ENCODE results near the gene SCLY. TPM values are rescaled to one million over a fixed set of nuclear protein-coding genes. Genes with fewer than 3 reads are reported as not detected.
"Not testable (repeated sequence)": the region's sequence is repeated elsewhere in the genome, so short reads cannot be mapped to it uniquely, and the experiment has no call there.

SCLY gene
- polyA plus RNA-seq, 2 donors: 6.3 to 6.6 TPM

GRCh38 chr2:238065071-238065846 lies 4.5 kb downstream of the SCLY start:
- H3K36me3 ChIP-seq (ENCODE audit: control insufficient read depth in 2 of 2, insufficient read depth in 2 of 2, low read length in 1 of 2): peaks cover 3 to 10% of the 10 kb centered on the region in 2 donors

GRCh38 chr2:238066218-238066617 lies 5.4 kb downstream of the SCLY start:
- Histone ChIP-seq H3K27me3 (ENCODE audit: control insufficient read depth in 1 of 2, insufficient read depth in 2 of 2, low read length in 2 of 2) (no peaks in the 10 kb centered on the region), H3K9me3 (ENCODE audit: control insufficient read depth in 2 of 2, insufficient read depth in 1 of 2, low read depth in 1 of 2, low read length in 1 of 2) (no peaks in the 10 kb centered on the region), H3K4me1 (ENCODE audit: control insufficient read depth in 2 of 2, insufficient read depth in 2 of 2, low read length in 1 of 2) (no peaks in the 10 kb centered on the region), H3K27ac (ENCODE audit: low read depth in 2 of 2, low read length in 1 of 2) (no peak overlapping the region), H3K4me3 (ENCODE audit: low read depth in 1 of 2, low read length in 2 of 2) (no peak overlapping the region), H3K36me3 (ENCODE audit: control insufficient read depth in 2 of 2, insufficient read depth in 2 of 2, low read length in 1 of 2) (peaks cover 3 to 10% of the 10 kb centered on the region in 2 donors)
- 87 to 90% methylated on average over 9 of the region's 9 CpGs for WGBS, 2 donors

More at GRCh38 chr2:238065071-238065846, 4.5 kb downstream of the SCLY start:
- no peaks in the 10 kb centered on the region for H3K27me3 ChIP-seq (ENCODE audit: control insufficient read depth in 1 of 2, insufficient read depth in 2 of 2, low read length in 2 of 2)
- H3K4me1 ChIP-seq (ENCODE audit: control insufficient read depth in 2 of 2, insufficient read depth in 2 of 2, low read length in 1 of 2): no peaks in the 10 kb centered on the region
- no peaks in the 10 kb centered on the region for H3K9me3 ChIP-seq (ENCODE audit: control insufficient read depth in 2 of 2, insufficient read depth in 1 of 2, low read depth in 1 of 2, low read length in 1 of 2)
- H3K4me3 ChIP-seq (ENCODE audit: low read depth in 1 of 2, low read length in 2 of 2): no peak overlapping the region
- no peak overlapping the region for H3K27ac ChIP-seq (ENCODE audit: low read depth in 2 of 2, low read length in 1 of 2)
- 79 to 86% methylated on average over 18 of the region's 18 CpGs for WGBS, 2 donors

GRCh38 chr2:238066718-238067117 lies 5.9 kb downstream of the SCLY start:
- 95 to 96% methylated on average over 7 of the region's 7 CpGs for WGBS, 2 donors
- not testable (repeated sequence) for H3K27ac ChIP-seq (ENCODE audit: low read depth in 2 of 2, low read length in 1 of 2); H3K9me3 ChIP-seq (ENCODE audit: control insufficient read depth in 2 of 2, insufficient read depth in 1 of 2, low read depth in 1 of 2, low read length in 1 of 2); H3K36me3 ChIP-seq (ENCODE audit: control insufficient read depth in 2 of 2, insufficient read depth in 2 of 2, low read length in 1 of 2); H3K4me1 ChIP-seq (ENCODE audit: control insufficient read depth in 2 of 2, insufficient read depth in 2 of 2, low read length in 1 of 2); H3K27me3 ChIP-seq (ENCODE audit: control insufficient read depth in 1 of 2, insufficient read depth in 2 of 2, low read length in 2 of 2); H3K4me3 ChIP-seq (ENCODE audit: low read depth in 1 of 2, low read length in 2 of 2)

- no peaks in the 10 kb centered on the region for H3K27me3 ChIP-seq (ENCODE audit: control insufficient read depth in 1 of 2, insufficient read depth in 2 of 2, low read length in 2 of 2)
- no peak overlapping the region for H3K27ac ChIP-seq (ENCODE audit: low read depth in 2 of 2, low read length in 1 of 2)
- H3K9me3 ChIP-seq (ENCODE audit: control insufficient read depth in 2 of 2, insufficient read depth in 1 of 2, low read depth in 1 of 2, low read length in 1 of 2): no peaks in the 10 kb centered on the region
- H3K36me3 ChIP-seq (ENCODE audit: control insufficient read depth in 2 of 2, insufficient read depth in 2 of 2, low read length in 1 of 2): peaks cover 3 to 10% of the 10 kb centered on the region in 2 donors
- H3K4me3 ChIP-seq (ENCODE audit: low read depth in 1 of 2, low read length in 2 of 2): no peak overlapping the region
- H3K4me1 ChIP-seq (ENCODE audit: control insufficient read depth in 2 of 2, insufficient read depth in 2 of 2, low read length in 1 of 2): no peaks in the 10 kb centered on the region
- WGBS, 2 donors: 91 to 93% methylated on average over 7 of the region's 7 CpGs
These were observed 7.1 kb downstream of the SCLY start for GRCh38 chr2:238067939-238068338.

GRCh38 chr2:238069021-238069709 lies 8.4 kb downstream of the SCLY start:
- WGBS, 2 donors: 83 to 90% methylated on average over 10 of the region's 10 CpGs
- Histone ChIP-seq H3K9me3 (ENCODE audit: control insufficient read depth in 2 of 2, insufficient read depth in 1 of 2, low read depth in 1 of 2, low read length in 1 of 2) (no peaks in the 10 kb centered on the region), H3K27ac (ENCODE audit: low read depth in 2 of 2, low read length in 1 of 2) (no peak overlapping the region), H3K4me1 (ENCODE audit: control insufficient read depth in 2 of 2, insufficient read depth in 2 of 2, low read length in 1 of 2) (no peaks in the 10 kb centered on the region), H3K36me3 (ENCODE audit: control insufficient read depth in 2 of 2, insufficient read depth in 2 of 2, low read length in 1 of 2) (peaks cover 3 to 10% of the 10 kb centered on the region in 2 donors), H3K4me3 (ENCODE audit: low read depth in 1 of 2, low read length in 2 of 2) (no peak overlapping the region), H3K27me3 (ENCODE audit: control insufficient read depth in 1 of 2, insufficient read depth in 2 of 2, low read length in 2 of 2) (no peaks in the 10 kb centered on the region)

GRCh38 chr2:238069877-238070276 lies 9.1 kb downstream of the SCLY start:
- Histone ChIP-seq H3K27me3 (ENCODE audit: control insufficient read depth in 1 of 2, insufficient read depth in 2 of 2, low read length in 2 of 2) (no peaks in the 10 kb centered on the region), H3K36me3 (ENCODE audit: control insufficient read depth in 2 of 2, insufficient read depth in 2 of 2, low read length in 1 of 2) (peaks cover 3 to 10% of the 10 kb centered on the region in 2 donors), H3K4me1 (ENCODE audit: control insufficient read depth in 2 of 2, insufficient read depth in 2 of 2, low read length in 1 of 2) (no peaks in the 10 kb centered on the region), H3K27ac (ENCODE audit: low read depth in 2 of 2, low read length in 1 of 2) (no peak overlapping the region), H3K4me3 (ENCODE audit: low read depth in 1 of 2, low read length in 2 of 2) (no peak overlapping the region), H3K9me3 (ENCODE audit: control insufficient read depth in 2 of 2, insufficient read depth in 1 of 2, low read depth in 1 of 2, low read length in 1 of 2) (no peaks in the 10 kb centered on the region)
- WGBS, 2 donors: 90 to 94% methylated on average over 9 of the region's 9 CpGs

- Histone ChIP-seq H3K36me3 (ENCODE audit: control insufficient read depth in 2 of 2, insufficient read depth in 2 of 2, low read length in 1 of 2) (no peaks in the 10 kb centered on the region), H3K4me1 (ENCODE audit: control insufficient read depth in 2 of 2, insufficient read depth in 2 of 2, low read length in 1 of 2) (no peaks in the 10 kb centered on the region), H3K27ac (ENCODE audit: low read depth in 2 of 2, low read length in 1 of 2) (no peak overlapping the region), H3K4me3 (ENCODE audit: low read depth in 1 of 2, low read length in 2 of 2) (no peak overlapping the region), H3K9me3 (ENCODE audit: control insufficient read depth in 2 of 2, insufficient read depth in 1 of 2, low read depth in 1 of 2, low read length in 1 of 2) (no peaks in the 10 kb centered on the region), H3K27me3 (ENCODE audit: control insufficient read depth in 1 of 2, insufficient read depth in 2 of 2, low read length in 2 of 2) (no peaks in the 10 kb centered on the region)
These were observed 14.6 kb downstream of the SCLY start for GRCh38 chr2:238075397-238075796.

GRCh38 chr2:238077292-238077691 lies 16.5 kb downstream of the SCLY start:
- Histone ChIP-seq H3K27me3 (ENCODE audit: control insufficient read depth in 1 of 2, insufficient read depth in 2 of 2, low read length in 2 of 2) (no peaks in the 10 kb centered on the region), H3K4me3 (ENCODE audit: low read depth in 1 of 2, low read length in 2 of 2) (no peak overlapping the region), H3K36me3 (ENCODE audit: control insufficient read depth in 2 of 2, insufficient read depth in 2 of 2, low read length in 1 of 2) (peaks cover 0 to 6% of the 10 kb centered on the region in 2 donors), H3K27ac (ENCODE audit: low read depth in 2 of 2, low read length in 1 of 2) (no peak overlapping the region), H3K9me3 (ENCODE audit: control insufficient read depth in 2 of 2, insufficient read depth in 1 of 2, low read depth in 1 of 2, low read length in 1 of 2) (no peaks in the 10 kb centered on the region), H3K4me1 (ENCODE audit: control insufficient read depth in 2 of 2, insufficient read depth in 2 of 2, low read length in 1 of 2) (no peaks in the 10 kb centered on the region)
- WGBS, 2 donors: 90 to 96% methylated on average over 1 of the region's 1 CpG

GRCh38 chr2:238079874-238080327 lies 19.1 kb downstream of the SCLY start:
- Histone ChIP-seq H3K27ac (ENCODE audit: low read depth in 2 of 2, low read length in 1 of 2) (no peak overlapping the region), H3K27me3 (ENCODE audit: control insufficient read depth in 1 of 2, insufficient read depth in 2 of 2, low read length in 2 of 2) (no peaks in the 10 kb centered on the region), H3K36me3 (ENCODE audit: control insufficient read depth in 2 of 2, insufficient read depth in 2 of 2, low read length in 1 of 2) (peaks cover 0 to 16% of the 10 kb centered on the region in 2 donors), H3K4me1 (ENCODE audit: control insufficient read depth in 2 of 2, insufficient read depth in 2 of 2, low read length in 1 of 2) (no peaks in the 10 kb centered on the region), H3K9me3 (ENCODE audit: control insufficient read depth in 2 of 2, insufficient read depth in 1 of 2, low read depth in 1 of 2, low read length in 1 of 2) (no peaks in the 10 kb centered on the region), H3K4me3 (ENCODE audit: low read depth in 1 of 2, low read length in 2 of 2) (no peak overlapping the region)
- 70 to 75% methylated on average over 2 of the region's 2 CpGs for WGBS, 2 donors

All from esophagus (tissue), 2 donors.